Neuron (in vitro differentiated cells): Measurements from ENCODE around the gene RELB.

Experiments used
- H2AFZ ChIP-seq: one replicate; pipeline ENCODE4 v1.6.1; 2013; ENCODE audit warnings: low read depth, mild to moderate bottlenecking, inconsistent platforms, low read length, moderate library complexity
- H3K27me3 ChIP-seq: one replicate; pipeline ENCODE4 v1.6.1; 2013; ENCODE audit warnings: low read length; ENCODE audit not compliant: insufficient read depth
- H3K36me3 ChIP-seq: one replicate; pipeline ENCODE4 v1.6.1; 2013; ENCODE audit warnings: low read length; ENCODE audit not compliant: insufficient read depth
- H3K4me1 ChIP-seq: one replicate; pipeline ENCODE4 v1.6.1; 2013; ENCODE audit warnings: low read length; ENCODE audit not compliant: insufficient read depth
- H3K4me3 ChIP-seq: 2 replicates; pipeline ENCODE4 v1.5.1; 2013; ENCODE audit warnings: mild to moderate bottlenecking, low read length, moderate library complexity
- H3K9me3 ChIP-seq: one replicate; pipeline ENCODE4 v1.6.1; 2013; ENCODE audit warnings: low read length

Gene RELB

DNA sequence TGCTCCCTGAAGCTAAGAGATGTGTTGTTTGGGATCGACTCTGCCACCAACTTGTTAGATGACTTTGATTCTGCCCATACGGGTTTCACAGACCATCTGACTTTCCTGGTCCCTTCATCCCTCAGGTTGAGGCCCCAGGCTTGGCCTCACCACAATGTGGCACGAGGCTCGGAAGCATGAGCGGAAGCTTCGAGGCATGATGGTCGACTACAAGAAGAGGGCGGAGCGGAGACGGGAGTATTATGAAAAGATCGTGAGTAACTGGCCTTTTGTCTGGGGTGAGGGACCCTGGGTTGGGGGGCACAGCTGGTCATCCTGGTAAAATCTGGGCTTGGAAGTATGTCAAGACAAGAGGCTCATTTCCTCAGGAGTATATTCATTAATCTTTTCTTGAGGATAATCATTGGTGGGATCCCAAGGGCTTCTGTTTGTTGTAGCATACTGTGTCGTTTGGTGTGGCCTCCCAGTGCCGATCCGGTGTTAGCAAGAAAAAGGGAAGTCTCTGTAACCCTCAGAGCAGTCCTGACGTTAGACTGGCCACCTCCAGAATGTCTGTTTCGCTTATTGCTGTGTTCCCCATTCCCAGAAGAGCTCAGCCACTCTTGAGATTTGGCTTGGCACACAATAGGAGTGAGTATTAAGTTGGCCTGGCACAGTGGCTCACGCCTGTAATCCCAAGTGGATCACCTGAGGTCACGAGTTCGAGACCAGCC, 39.0 kb downstream of the RELB start:
- Histone ChIP-seq H3K36me3 (peaks cover 40% of the 10 kb centered on the region), H3K4me3 (peak overlapping the region; percentile 100), H3K4me1 (peaks cover 12% of the 10 kb centered on the region), H3K27me3 (no peaks in the 10 kb centered on the region), H3K9me3 (no peaks in the 10 kb centered on the region), H2AFZ (no peak overlapping the region)

DNA sequence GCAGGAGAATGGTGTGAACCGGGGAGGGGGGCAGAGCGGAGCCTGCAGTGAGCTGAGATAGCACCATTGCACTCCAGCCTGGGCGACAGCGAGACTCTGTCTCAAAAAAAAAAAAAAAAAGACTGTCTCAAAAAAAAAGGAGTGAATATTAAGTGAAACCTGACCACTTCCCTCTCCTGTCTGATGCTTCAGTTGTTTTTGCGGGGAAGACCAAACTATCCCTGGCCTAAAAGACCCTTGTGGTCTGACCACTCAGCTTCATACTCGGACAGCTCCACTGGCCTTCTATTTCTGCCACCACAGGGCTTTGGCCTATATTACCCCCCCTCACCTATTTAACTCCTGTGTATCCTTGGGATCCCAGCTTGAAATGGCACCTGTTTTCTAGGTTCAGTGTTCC, 39.9 kb downstream of the RELB start:
- H3K4me3 ChIP-seq = no peak overlapping the region
- H3K4me1 ChIP-seq = peaks cover 21% of the 10 kb centered on the region
- no peaks in the 10 kb centered on the region for H3K27me3 ChIP-seq
- no peak overlapping the region for H2AFZ ChIP-seq
- peaks cover 46% of the 10 kb centered on the region for H3K36me3 ChIP-seq
- H3K9me3 ChIP-seq = no peaks in the 10 kb centered on the region

DNA sequence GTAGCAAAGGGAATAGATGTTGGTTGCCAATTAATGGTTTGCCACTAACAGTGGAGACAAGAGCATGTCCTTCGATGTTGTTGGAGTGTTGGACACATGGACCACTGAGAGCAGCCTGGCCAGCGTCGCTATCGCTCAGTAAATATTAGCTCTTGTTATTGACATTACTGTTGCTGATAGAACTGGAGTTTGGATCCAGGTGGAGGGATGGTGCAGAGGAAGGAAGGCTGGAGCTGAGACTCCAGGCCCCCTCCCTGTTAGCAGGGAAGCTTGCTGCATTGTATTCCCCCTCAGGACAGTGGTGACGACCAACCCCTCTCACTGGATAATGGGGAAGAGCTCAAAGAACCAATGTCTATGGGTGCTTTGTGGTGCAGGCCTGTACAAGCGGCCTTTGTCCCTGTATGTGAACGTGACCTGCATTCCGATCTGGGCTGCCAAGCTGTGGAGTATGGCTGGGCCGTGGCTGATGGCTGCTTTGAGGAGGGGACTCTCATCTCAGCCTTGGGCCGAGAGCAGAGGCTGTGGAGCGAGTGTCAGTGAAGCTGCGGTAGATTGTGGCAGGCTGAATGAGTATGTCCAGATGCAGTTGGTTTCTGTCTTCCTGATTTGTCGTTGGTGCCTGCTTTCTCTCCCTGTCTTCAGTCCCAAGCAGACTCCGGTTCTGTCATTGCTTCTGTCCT, 44.5 kb downstream of the RELB start:
- no peaks in the 10 kb centered on the region for H3K9me3 ChIP-seq
- no peak overlapping the region for H2AFZ ChIP-seq
- no peaks in the 10 kb centered on the region for H3K27me3 ChIP-seq
- peaks cover 42% of the 10 kb centered on the region for H3K36me3 ChIP-seq
- H3K4me3 ChIP-seq = no peak overlapping the region
- peaks cover 13% of the 10 kb centered on the region for H3K4me1 ChIP-seq

DNA sequence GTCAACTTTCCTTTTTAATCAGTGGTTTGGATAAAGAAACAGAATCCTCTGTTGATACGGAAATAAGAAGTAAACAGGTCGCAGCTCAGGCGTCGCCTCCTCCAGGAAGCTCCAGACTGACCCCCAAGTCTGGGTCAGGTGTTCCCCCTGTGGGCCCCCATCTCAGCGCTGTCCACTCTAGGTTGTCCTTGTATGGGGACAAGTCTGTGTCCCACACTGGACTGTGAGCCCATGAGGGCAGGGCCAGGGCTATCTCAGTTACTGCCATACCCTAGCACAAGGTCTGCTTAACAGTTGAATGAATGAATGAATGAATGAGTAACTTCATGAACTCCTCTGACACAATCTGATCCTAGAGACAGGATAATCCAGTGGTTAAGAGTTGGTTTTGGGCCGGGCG, 45.1 kb downstream of the RELB start:
- Histone ChIP-seq H3K9me3 (no peaks in the 10 kb centered on the region), H3K4me1 (peaks cover 13% of the 10 kb centered on the region), H3K4me3 (no peak overlapping the region), H3K27me3 (no peaks in the 10 kb centered on the region), H2AFZ (no peak overlapping the region), H3K36me3 (peaks cover 37% of the 10 kb centered on the region)

DNA sequence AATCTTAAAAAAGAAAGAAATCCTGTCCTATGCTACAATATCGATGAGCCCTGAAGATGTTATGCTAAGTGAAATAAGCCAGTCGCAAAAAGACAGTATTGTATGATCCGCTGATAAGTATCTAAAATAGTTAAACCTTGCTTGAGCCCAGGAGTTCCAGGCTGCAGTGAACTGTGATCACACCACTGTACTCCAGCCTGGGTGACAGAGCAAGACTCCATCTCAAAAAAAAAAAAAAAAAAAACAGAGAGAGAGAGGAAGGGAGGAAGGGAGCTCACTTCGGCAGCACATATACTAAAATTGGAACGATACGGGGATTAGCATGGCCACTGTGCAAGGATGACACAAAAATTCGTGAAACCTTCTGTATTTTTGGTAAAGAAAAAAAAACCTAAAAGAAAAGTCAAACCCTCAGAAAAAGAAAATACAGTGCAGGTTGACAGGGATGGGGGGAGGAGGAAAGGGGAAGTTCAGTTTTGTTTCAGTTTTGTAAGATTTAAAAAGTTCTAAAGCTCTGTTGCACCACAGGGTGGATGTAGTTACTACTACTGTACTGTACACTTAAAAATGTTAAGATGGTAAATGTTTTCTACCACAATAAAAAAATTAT, 46.0 kb downstream of the RELB start:
- Histone ChIP-seq H2AFZ (no peak overlapping the region), H3K27me3 (no peaks in the 10 kb centered on the region), H3K4me3 (no peak overlapping the region), H3K36me3 (peaks cover 34% of the 10 kb centered on the region), H3K4me1 (peaks cover 13% of the 10 kb centered on the region), H3K9me3 (no peaks in the 10 kb centered on the region)

DNA sequence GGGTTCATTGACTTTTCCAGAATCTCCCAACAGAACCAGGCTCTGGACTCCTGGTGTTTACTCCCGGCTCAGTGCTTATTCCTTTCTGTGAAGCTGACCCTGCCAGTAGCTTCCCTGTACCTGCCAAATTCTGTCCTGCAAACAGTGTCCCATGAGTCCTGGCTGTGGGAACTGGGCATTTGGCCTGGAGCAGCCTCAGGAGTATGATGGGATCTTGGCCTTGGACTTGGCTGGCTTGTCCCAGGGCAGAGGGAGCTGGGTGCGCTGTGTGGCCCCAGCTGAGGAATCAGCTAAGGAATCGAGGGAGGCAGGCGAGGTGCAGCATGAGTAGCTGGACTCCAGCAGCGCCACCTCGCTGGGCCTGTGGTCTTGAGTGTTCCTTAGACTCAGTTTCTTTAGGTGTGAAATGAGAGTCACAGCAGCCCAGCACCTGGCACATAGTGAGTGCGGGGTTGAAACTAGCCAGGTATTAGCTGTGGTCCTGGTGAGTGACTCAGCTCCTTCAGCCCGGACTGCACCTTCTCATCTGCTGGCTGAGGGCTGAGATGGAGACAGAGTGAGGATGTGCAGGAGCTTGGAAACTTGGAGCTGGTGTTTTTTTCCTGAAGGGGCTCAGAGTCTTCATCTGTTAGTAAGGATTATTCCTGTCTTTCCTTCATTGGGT, 47.9 kb downstream of the RELB start:
- no peaks in the 10 kb centered on the region for H3K9me3 ChIP-seq
- H3K4me3 ChIP-seq = no peak overlapping the region
- no peaks in the 10 kb centered on the region for H3K27me3 ChIP-seq
- peaks cover 13% of the 10 kb centered on the region for H3K4me1 ChIP-seq
- H2AFZ ChIP-seq = no peak overlapping the region
- H3K36me3 ChIP-seq = peaks cover 44% of the 10 kb centered on the region

DNA sequence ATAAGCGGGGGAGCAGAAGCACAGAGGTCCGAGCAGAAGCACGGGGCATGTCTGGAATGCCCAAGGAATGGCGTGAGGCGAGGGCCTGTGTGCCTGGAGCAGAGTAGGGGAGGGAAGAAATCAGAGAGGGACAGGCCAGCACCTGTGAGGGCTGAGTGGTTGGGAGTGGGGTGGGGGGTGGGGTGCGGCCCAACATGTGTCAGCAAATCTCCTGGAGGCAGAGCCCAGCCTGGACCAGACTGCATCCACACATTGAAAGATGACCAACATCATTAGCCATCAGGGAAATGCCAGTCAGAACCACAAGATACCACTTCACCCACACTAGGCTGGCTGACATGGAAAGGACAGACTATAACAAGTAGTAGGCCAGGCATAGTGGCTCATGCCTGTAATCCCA, 48.8 kb downstream of the RELB start:
- Histone ChIP-seq H3K36me3 (peaks cover 44% of the 10 kb centered on the region), H3K9me3 (no peaks in the 10 kb centered on the region), H3K4me1 (peaks cover 13% of the 10 kb centered on the region), H2AFZ (no peak overlapping the region), H3K4me3 (no peak overlapping the region), H3K27me3 (no peaks in the 10 kb centered on the region)

DNA sequence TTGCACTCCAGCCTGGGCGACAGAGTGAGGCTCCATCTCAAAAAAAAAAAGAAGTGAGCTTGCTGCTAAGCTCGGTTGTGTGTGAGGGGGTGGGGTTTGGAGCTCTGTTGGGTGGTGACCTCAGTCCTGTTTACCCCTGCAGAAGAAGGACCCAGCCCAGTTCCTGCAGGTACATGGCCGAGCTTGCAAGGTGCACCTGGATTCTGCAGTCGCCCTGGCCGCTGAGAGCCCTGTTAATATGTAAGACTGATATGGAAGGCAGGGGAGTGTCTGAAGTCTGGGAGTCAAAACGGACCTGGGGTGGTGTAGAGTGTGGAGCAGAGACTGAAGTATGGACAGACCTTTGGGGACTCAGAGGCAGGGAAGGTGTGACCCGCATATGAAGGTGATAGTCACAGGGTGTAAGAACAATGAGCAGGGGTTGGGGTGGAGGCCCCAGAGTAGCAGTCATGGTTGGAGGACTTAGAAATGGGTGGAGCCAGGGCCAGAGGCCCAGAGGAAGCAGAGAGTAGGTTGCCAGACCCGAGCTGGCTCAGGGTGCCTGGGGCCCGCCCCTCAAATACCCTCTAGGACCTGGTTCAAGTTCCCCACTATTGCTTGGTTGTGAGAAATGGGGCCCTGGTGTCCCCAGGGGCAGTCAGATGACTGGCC, 50.8 kb downstream of the RELB start:
- Histone ChIP-seq H3K4me1 (no peaks in the 10 kb centered on the region), H3K4me3 (no peak overlapping the region), H3K27me3 (no peaks in the 10 kb centered on the region), H3K36me3 (peaks cover 52% of the 10 kb centered on the region), H2AFZ (no peak overlapping the region), H3K9me3 (no peaks in the 10 kb centered on the region)

DNA sequence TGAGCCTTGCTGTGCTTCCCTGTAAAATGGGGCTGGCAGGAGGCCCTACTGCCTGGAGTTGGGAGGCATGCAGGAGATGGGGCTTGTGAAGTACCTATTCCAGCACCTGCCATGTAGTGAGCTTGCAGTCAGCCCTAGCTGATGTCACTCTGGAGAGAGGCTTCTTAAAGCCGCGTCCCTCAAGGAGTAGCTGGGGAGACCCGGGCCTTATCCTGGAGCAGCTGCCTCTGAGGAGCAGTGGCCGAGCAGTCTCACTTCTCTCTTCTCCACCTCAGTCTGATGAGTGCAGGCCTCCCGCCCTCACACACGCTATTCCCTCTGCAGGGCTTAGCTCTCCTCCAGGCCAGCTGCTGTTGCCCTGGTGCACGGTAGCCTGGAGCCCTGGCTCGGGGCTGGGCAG, 55.6 kb downstream of the RELB start:
- no peak overlapping the region for H2AFZ ChIP-seq
- no peaks in the 10 kb centered on the region for H3K4me1 ChIP-seq
- H3K4me3 ChIP-seq = no peak overlapping the region
- H3K27me3 ChIP-seq = no peaks in the 10 kb centered on the region
- peaks cover 88% of the 10 kb centered on the region for H3K36me3 ChIP-seq
- no peaks in the 10 kb centered on the region for H3K9me3 ChIP-seq

DNA sequence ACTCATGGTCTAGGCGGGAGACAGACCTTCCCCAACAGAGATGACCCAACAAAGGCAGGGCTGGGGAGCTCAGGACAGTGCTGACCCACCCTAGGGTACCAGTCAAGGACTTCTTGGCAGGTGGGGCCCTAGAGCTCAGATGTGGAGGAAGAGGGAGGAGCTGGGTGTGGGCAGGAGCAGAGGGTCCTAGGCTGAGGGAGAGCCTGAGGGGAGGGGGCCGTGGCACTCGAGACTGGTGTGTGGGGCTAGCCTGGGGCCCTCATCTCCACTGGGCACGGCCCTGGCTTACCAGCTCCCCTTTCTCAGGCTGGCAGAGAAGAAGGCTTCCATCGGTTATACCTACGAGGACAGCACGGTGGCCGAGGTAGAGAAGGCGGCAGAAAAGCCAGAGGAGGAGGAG, 56.2 kb downstream of the RELB start:
- peaks cover 86% of the 10 kb centered on the region for H3K36me3 ChIP-seq
- H3K4me1 ChIP-seq = no peaks in the 10 kb centered on the region
- H3K4me3 ChIP-seq = no peak overlapping the region
- H3K27me3 ChIP-seq = no peaks in the 10 kb centered on the region
- H2AFZ ChIP-seq = no peak overlapping the region
- no peaks in the 10 kb centered on the region for H3K9me3 ChIP-seq

DNA sequence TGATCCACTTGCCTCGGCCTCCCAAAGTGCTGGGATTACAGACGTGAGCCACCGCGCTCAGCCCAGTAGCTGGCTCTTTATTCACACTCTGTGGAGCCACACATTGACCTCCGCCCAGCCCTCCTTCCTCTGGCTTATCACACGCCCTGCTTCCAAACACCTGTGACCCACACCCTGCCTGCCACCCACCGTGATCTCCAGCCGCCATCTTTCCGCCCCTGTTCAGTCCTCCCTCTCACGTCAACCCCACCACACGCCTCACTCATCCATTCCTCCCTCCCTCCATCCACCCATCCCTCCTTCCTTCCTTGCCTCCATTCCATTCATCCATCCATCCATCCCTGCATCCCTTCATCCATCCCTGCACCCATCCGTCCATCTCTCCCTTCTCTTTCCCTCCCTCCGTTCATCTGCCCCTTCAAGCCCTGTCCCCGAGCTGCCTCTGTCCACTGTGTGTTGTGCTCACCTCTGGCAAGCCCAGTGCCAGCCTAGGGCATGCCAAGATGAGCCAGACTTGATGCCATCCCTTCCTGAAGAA, 57.4 kb downstream of the RELB start:
- H3K36me3 ChIP-seq = peaks cover 85% of the 10 kb centered on the region
- H3K27me3 ChIP-seq = no peaks in the 10 kb centered on the region
- H3K9me3 ChIP-seq = no peaks in the 10 kb centered on the region
- no peak overlapping the region for H3K4me3 ChIP-seq
- H2AFZ ChIP-seq = no peak overlapping the region
- H3K4me1 ChIP-seq = no peaks in the 10 kb centered on the region

DNA sequence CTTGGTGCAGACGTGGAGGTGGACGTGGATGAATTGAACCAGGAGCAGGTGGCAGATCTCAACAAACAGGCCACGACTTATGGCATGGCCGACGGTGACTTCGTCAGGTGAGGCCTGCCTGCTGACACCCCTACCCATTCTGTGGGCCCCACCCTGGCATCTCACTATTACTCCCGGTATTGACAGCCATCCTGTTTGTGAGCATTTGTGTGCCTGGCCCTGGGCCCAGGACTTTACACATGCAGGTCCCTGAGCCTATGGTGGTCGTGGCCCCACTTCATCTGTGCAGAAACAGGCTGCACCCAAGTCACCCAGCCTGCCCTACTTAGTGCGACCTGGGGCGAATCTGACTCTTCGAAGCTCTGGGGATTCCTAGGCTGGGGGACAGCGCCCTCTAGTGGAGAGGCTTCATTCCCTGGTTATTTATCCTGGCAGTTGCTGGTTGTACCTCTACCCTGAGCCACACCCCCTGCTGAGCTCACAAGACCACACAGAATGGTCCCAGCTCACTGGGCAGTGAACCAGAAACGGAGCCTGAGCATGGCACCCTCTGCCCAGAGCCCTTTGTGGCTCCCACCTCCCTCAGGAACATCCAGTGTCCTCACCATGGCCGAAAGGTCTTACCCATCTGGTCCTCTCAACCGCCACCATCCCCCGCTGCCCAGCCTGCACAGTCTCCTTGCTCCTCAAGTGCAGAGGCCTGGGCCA, 58.1 kb downstream of the RELB start:
- Histone ChIP-seq H3K27me3 (no peaks in the 10 kb centered on the region), H3K4me3 (no peak overlapping the region), H3K9me3 (no peaks in the 10 kb centered on the region), H3K4me1 (no peaks in the 10 kb centered on the region), H3K36me3 (peaks cover 84% of the 10 kb centered on the region), H2AFZ (no peak overlapping the region)
